CD4-positive, alpha-beta memory T cell (primary cell): Measurements from ENCODE around the gene CATSPERZ. TPM values are rescaled to one million over a fixed set of nuclear protein-coding genes. Genes with fewer than 3 reads are reported as not detected.

Experiments used
- CTCF ChIA-PET: fragments of 350-600 bp; sonication (Branson Sonifier 250); formaldehyde crosslinking; loops from one replicate; lab custom pipeline; 2021; ENCODE audit warnings: inconsistent platforms; ENCODE audit not compliant: partially characterized antibody; lab: Charles Lee
- POLR2A ChIA-PET: fragments of 350-600 bp; sonication (Branson Sonifier 250); formaldehyde crosslinking; loops from one replicate; lab custom pipeline; 2021; ENCODE audit not compliant: partially characterized antibody; lab: Charles Lee
- DNase-seq, 5 donors: peaks; one replicate each; pipeline versions ENCODE4 v3.0.0 to v3.0.0-alpha.2; 2020 to 2022; ENCODE audit warnings: mixed read lengths in 1 of 5
- H3K27ac ChIP-seq: one replicate; pipeline ENCODE4 v1.7.0; 2013; ENCODE audit warnings: low read depth, low read length
- H3K27me3 ChIP-seq: 2 replicates; pipeline ENCODE4 v1.7.0; 2013; ENCODE audit warnings: mild to moderate bottlenecking, low read length, moderate library complexity; ENCODE audit not compliant: insufficient read depth
- H3K36me3 ChIP-seq: 2 replicates; pipeline ENCODE4 v1.7.0; 2013; ENCODE audit warnings: mild to moderate bottlenecking, low read length, moderate library complexity; ENCODE audit not compliant: insufficient read depth
- H3K4me1 ChIP-seq: 2 replicates; pipeline ENCODE4 v1.7.0; 2013; ENCODE audit warnings: mild to moderate bottlenecking, low read length, moderate library complexity; ENCODE audit not compliant: insufficient read depth
- H3K4me3 ChIP-seq, 2 donors: one replicate each; pipeline ENCODE4 v1.7.0; 2013; ENCODE audit warnings: low read length in 2 of 2, mild to moderate bottlenecking in 1 of 2
- H3K9me3 ChIP-seq, 2 donors: one replicate each; pipeline ENCODE4 v1.7.0; 2013; ENCODE audit warnings: low read length in 2 of 2, control low read depth in 1 of 2; ENCODE audit not compliant: control insufficient read depth in 1 of 2
- H3K27ac Mint-ChIP-seq, 7 donors: one replicate each; pipeline ENCODE4 v1.8.0; 2020 to 2021; ENCODE audit warnings: mixed read lengths in 7 of 7, mild to moderate bottlenecking in 6 of 7, inconsistent platforms in 3 of 7, moderate library complexity in 3 of 7
- H3K27me3 Mint-ChIP-seq, 2 donors: one replicate each; pipeline ENCODE4 v1.8.0; 2020 to 2021; ENCODE audit warnings: mixed read lengths in 2 of 2
- H3K36me3 Mint-ChIP-seq, 2 donors: one replicate each; pipeline ENCODE4 v1.8.0; 2020 to 2021; ENCODE audit warnings: mixed read lengths in 2 of 2, inconsistent platforms in 1 of 2, mild to moderate bottlenecking in 1 of 2
- H3K4me1 Mint-ChIP-seq, 4 donors: one replicate each; pipeline ENCODE4 v1.8.0; 2020 to 2021; ENCODE audit warnings: mixed read lengths in 4 of 4, mild to moderate bottlenecking in 1 of 4
- H3K4me3 Mint-ChIP-seq, 8 donors: one replicate each; pipeline ENCODE4 v1.8.0; 2020 to 2021; ENCODE audit warnings: mixed read lengths in 8 of 8, mild to moderate bottlenecking in 7 of 8, moderate library complexity in 6 of 8, inconsistent platforms in 3 of 8
- H3K9me3 Mint-ChIP-seq, 8 donors: one replicate each; pipeline ENCODE4 v1.8.0; 2020 to 2021; ENCODE audit warnings: mixed read lengths in 8 of 8, mild to moderate bottlenecking in 5 of 8, inconsistent platforms in 3 of 8, moderate library complexity in 1 of 8
- intact Hi-C: fragments of 100-400 bp; cut with micrococcal nuclease; formaldehyde crosslinking; loops from one replicate; pipeline ENCODE4 v1.15.1; 2023
- polyA plus RNA-seq, 2 donors: library from polyadenylated mRNA; unstranded; fragments of 300-500 nt; fragmentation: Illumina TruSeq; gene quantifications; one replicate each; pipeline ENCODE4 v1.2.3, GENCODE V29; 2021
- total RNA-seq, 2 experiments: library from RNA; stranded (reverse); gene quantifications; one replicate each; pipeline ENCODE4 v1.2.3, GENCODE V29; 2021

Gene CATSPERZ
- total and polyA plus RNA-seq, 4 experiments from 2014 or later = not detected

DNA sequence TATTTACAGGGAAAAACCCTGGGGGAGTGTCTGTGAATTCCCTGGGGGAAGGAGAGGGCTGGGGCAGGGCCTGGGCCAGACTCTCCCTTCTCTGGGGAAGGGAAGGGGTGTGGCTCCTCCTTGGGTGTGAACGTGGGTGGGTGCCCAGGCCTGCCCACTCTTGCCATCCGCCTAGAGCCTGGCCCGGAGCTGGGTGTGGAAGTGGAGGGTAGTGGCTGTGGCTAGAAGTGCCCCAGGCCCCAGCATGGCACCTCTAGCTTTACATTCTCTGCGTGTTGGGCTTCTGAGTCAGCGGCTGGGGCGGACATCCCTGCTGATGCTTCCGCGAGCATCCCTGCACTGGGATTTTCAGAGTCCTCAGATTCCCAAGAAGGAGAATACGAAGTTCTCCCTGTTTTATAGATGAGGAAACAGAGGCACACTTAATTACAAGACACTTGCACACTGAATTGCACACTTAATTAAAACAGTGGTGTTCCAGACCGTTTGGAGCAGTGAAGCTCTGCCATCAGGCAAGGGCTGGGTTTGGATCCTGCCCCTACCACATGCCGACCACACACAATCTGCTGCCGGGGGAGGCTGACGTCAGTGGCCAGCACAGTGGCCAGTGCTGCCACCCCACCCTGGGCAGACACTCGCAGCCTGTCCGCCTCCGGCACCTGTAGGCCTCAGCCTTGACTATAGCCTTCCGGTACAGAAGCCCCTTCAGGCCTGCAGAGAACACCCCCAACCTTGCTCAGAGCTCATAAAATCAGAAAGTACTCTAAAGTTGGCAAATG, 23.3 kb upstream of the CATSPERZ start:
- intact Hi-C loops = no loop called here
- no peak overlapping the region for H3K4me3 Mint-ChIP-seq
- DNase-seq = no peak
- no peak overlapping the region for H3K27ac Mint-ChIP-seq
- H3K4me3 ChIP-seq = no peak overlapping the region
- H3K36me3 ChIP-seq = peaks cover 9% of the 10 kb centered on the region
- H3K9me3 Mint-ChIP-seq = no peaks in the 10 kb centered on the region
- POLR2A ChIA-PET = interaction anchor here (1.3 to 2.5 kb wide), 3 partner anchors 8 to 70 kb away, joined by 3 to 9 read pairs (median 4); partner anchors contain the start of genes BAD and FERMT3
- CTCF ChIA-PET = interaction anchor here (0.9 to 2.6 kb wide), 3 partner anchors 24 to 72 kb away, joined by 3 to 10 read pairs (median 4); partner anchors contain the start of genes PRDX5 and TRMT112
- H3K36me3 Mint-ChIP-seq = peaks cover 0 to 18% of the 10 kb centered on the region in 2 donors
- peaks cover 3 to 9% (median 5%) of the 10 kb centered on the region in 4 donors for H3K4me1 Mint-ChIP-seq
- H3K27me3 Mint-ChIP-seq = no peaks in the 10 kb centered on the region
- H3K27ac ChIP-seq = no peak overlapping the region
- no peaks in the 10 kb centered on the region for H3K27me3 ChIP-seq
- H3K9me3 ChIP-seq = no peaks in the 10 kb centered on the region
- peaks cover 3% of the 10 kb centered on the region for H3K4me1 ChIP-seq

DNA sequence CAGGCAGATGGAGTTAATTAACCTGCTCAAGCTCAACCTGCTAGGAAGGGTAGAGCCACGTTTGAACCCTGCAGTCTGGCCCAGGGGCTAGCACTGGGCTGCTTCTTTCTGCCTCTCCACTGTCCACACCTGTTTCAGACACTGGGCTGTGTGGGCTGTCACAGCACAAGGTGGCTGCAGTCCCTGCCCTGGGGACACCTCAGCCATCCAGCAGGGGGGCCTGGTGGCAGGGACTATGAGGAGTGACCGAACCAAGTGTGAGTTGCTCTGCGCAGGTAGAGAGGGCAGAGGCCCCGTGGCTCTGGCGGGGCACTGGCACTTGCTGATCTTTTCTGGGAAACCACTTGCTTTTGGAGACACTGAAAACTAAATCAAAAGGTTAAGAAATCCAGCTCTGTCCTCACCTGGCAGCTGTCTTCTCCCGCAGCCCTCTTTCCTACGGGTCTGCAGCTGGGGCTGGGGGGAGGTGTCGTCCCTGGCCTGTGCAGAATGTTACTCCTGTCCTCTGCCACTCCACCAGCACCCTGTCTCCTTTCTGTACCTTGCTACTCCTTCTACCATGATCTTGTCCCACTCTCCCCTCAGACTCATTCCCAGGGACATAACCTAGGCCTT, 21.5 kb upstream of the CATSPERZ start:
- Mint-ChIP-seq H3K4me1 (peaks cover 4 to 17% (median 12%) of the 10 kb centered on the region in 4 donors), H3K36me3 (peaks cover 0 to 19% of the 10 kb centered on the region in 2 donors), H3K27me3 (no peaks in the 10 kb centered on the region), H3K4me3 (no peak overlapping the region), H3K27ac (peak overlapping the region in 1 of 7 donors; percentile 52), H3K9me3 (no peaks in the 10 kb centered on the region)
- Histone ChIP-seq H3K27ac (no peak overlapping the region), H3K4me1 (peaks cover 9% of the 10 kb centered on the region), H3K9me3 (no peaks in the 10 kb centered on the region), H3K4me3 (no peak overlapping the region), H3K36me3 (peaks cover 9% of the 10 kb centered on the region), H3K27me3 (no peaks in the 10 kb centered on the region)
- DNase-seq = no peak
- intact Hi-C loops = no loop called here
- ChIA-PET CTCF (interaction anchor here (1.4 to 2.6 kb wide), 3 partner anchors 23 to 39 kb away, joined by 3 to 10 read pairs (median 4); partner anchors contain the start of genes PRDX5 and TRMT112), POLR2A (interaction anchor here (2.6 kb wide), 1 partner anchor 8 kb away, joined by 9 read pairs; no protein-coding TSS in a partner anchor)

DNA sequence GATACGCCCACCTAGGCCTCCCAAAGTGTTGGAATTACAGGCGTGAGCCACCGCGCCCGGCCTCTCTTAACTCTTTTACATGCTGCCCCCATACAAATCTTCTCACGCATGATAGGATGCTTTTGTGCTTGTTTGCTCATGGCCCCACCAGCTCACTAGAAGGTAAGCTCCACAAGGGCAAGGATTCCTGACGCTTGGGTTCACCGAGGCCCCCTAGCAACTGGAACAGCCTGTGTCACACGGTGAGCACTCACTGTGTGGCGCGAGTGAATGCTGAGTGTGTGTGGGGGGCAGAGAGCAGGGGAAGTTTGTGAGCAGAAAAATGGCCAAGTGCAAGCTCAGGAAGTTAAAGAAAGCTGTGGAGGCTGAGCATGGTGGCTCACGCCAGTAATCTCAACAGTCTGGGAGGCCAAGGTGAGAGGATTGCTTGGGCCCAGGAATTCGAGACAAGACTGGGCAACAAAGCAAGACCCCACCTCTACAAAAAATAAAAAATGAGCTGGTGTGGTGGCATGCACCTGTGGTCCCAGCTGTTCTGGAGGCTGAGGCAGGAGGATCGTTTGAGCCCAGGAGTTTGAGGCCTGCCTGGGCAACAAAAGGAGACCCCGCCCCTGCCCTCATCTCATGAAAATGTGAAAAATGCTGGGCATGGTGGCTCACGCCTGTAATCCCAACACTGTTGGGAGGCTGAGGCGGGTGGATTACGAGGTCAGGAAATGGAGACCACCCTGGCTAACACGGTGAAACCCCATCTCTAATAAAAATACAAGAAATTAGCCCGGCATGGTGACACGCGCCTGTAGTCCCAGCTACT, 18.0 kb upstream of the CATSPERZ start:
- Histone ChIP-seq H3K27me3 (no peaks in the 10 kb centered on the region), H3K36me3 (peaks cover 7% of the 10 kb centered on the region), H3K27ac (no peak overlapping the region), H3K4me3 (no peak overlapping the region), H3K9me3 (no peaks in the 10 kb centered on the region), H3K4me1 (peaks cover 24% of the 10 kb centered on the region)
- Mint-ChIP-seq H3K27ac (peak overlapping the region in 4 of 7 donors; percentile 42 to 80 (median 62)), H3K9me3 (no peaks in the 10 kb centered on the region), H3K4me1 (peaks cover 12 to 44% (median 23%) of the 10 kb centered on the region in 4 donors), H3K36me3 (peaks cover 0 to 19% of the 10 kb centered on the region in 2 donors), H3K4me3 (peak overlapping the region in 2 of 8 donors; percentile 35 to 36), H3K27me3 (no peaks in the 10 kb centered on the region)
- intact Hi-C loops = no loop called here
- DNase-seq = no peak
- ChIA-PET CTCF (interaction anchor here (2.8 to 7.3 kb wide), 4 partner anchors 10 to 77 kb away, joined by 19 to 47 read pairs (median 28); partner anchors contain the start of genes CATSPERZ and FERMT3), POLR2A (interaction anchor here (1.2 to 8.6 kb wide), 6 partner anchors 12 to 97 kb away, joined by 4 to 233 read pairs (median 53); partner anchors contain the start of genes CATSPERZ, ESRRA, FERMT3 and FKBP2)

DNA sequence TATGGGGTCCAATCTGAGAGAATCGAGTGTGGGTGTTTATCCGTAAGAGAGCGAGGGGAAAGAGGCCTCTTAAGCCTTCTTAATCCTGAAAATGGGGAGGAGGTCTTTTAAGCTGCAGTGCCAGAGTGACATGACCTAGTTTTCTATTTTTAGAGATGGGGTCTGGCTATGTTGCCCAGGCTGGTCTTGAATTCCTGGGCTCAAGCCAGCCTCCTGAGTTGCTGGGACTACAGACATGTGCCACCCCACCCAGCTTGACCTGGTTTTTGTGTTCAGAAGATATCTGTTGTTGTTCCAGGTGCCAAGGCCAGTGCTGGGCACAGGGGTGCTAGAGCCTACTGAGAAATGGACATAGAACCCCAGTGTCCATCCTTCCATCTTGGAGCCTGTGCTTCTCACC, 17.1 kb upstream of the CATSPERZ start:
- intact Hi-C loops = no loop called here
- peak overlapping the region; percentile 100 for H3K27ac ChIP-seq
- Mint-ChIP-seq H3K9me3 (no peaks in the 10 kb centered on the region), H3K27ac (peak overlapping the region in 6 of 7 donors; percentile 80 to 99 (median 97)), H3K36me3 (peaks cover 0 to 19% of the 10 kb centered on the region in 2 donors), H3K27me3 (no peaks in the 10 kb centered on the region), H3K4me3 (peak overlapping the region in 7 of 8 donors; percentile 4 to 92 (median 78)), H3K4me1 (peaks cover 12 to 44% (median 24%) of the 10 kb centered on the region in 4 donors)
- no peak overlapping the region for H3K4me3 ChIP-seq
- DNase-seq = no peak
- no peaks in the 10 kb centered on the region for H3K9me3 ChIP-seq
- ChIA-PET CTCF (interaction anchor here (0.7 to 7.3 kb wide), 5 partner anchors 11 to 78 kb away, joined by 3 to 47 read pairs (median 21); partner anchors contain the start of genes CATSPERZ and FERMT3), POLR2A (interaction anchor here (0.7 to 8.6 kb wide), 10 partner anchors 13 to 135 kb away, joined by 3 to 233 read pairs (median 16); partner anchors contain the start of genes CATSPERZ, ESRRA, FERMT3 and FKBP2)
- peaks cover 4% of the 10 kb centered on the region for H3K36me3 ChIP-seq
- peaks cover 24% of the 10 kb centered on the region for H3K4me1 ChIP-seq
- no peaks in the 10 kb centered on the region for H3K27me3 ChIP-seq

DNA sequence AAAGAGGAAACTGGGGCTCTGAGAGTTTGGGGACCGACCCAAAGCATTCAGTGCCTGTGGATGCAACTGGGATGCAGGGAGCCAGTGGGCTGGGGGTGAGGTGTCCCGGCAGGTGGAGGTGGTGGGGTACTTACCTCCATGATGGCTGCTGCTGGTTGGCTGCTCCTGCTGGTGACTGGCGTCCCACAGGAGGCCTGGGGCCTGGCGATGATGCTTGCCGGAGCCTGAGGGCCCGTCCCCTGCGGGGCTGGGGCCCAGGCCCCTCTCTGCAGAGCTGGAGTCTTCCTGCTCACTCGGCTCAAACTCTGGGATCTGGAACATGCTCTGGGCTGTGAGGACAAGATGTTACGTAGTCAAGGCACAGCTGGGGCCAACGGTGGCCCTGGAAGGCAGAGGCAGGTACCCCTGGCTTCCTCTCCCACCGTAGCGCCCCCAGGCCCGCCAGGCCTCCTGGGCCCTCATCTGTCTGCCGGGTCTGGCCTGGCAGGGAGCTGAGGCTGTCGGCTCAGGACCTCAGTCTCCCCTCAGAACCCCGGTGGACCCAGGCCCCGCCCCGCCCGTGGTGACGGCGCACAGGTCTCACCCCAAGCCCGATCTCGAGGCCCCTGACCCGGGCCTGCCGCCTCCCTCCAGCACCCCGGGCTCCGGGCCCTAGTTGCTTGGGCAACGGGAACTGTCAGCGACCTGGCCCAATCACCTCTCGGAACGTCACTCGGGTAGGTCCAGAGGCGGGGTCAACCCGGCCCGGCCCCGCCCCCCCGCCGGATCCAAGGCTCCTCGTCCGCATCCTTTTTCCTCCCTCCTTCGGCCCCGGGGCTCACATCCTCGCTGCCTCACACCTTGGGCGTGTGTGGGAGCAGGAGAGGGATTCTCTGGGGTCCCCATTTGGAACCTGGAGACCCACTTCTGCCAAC, 15.9 kb upstream of the CATSPERZ start, which contains the start of gene BAD:
Gene BAD (minus strand): TSS at position 618 of the 914 bp plus-strand sequence. CDS start 297 bp downstream, at position 321.
- Mint-ChIP-seq H3K4me3 (peak within 1 kb of the TSS; percentile 90 to 93 (median 92)), H3K9me3 (no peaks in the 10 kb centered on the region)

More for the DNA sequence above, 15.9 kb upstream of the CATSPERZ start, which contains the start of gene BAD:
- Histone ChIP-seq H3K4me1 (peaks cover 24% of the 10 kb centered on the region), H3K27ac (peak within 1 kb of the TSS; percentile 100), H3K9me3 (no peaks in the 10 kb centered on the region), H3K4me3 (peak within 1 kb of the TSS; percentile 93 to 96), H3K36me3 (no peaks in the 10 kb centered on the region), H3K27me3 (no peaks in the 10 kb centered on the region)
- intact Hi-C loops = no loop called here
- Mint-ChIP-seq H3K27ac (peak within 1 kb of the TSS; percentile 96 to 99 (median 98)), H3K4me1 (peaks cover 12 to 48% (median 23%) of the 10 kb centered on the region in 4 donors), H3K27me3 (no peaks in the 10 kb centered on the region), H3K36me3 (peaks cover 0 to 13% of the 10 kb centered on the region in 2 donors)
- ChIA-PET POLR2A (interaction anchor here (0.7 to 8.6 kb wide), 22 partner anchors 8 to 1443 kb away, joined by 3 to 233 read pairs (median 6); partner anchors contain the start of genes CATSPERZ, ESRRA, FERMT3 and FKBP2), CTCF (interaction anchor here (1.5 to 7.3 kb wide), 5 partner anchors 12 to 79 kb away, joined by 7 to 47 read pairs (median 21); partner anchors contain the start of genes CATSPERZ and FERMT3)
- peak; percentile 89 to 94 (median 90) for DNase-seq
